Astrocyte of the spinal cord (primary cell): ENCODE data around the gene MSRB1.

ENCODE experiments used
- DNase-seq: peaks from one replicate; pipeline ENCODE4 v3.0.0; 2011; ENCODE audit warnings: low read depth, low spot score
- H3K4me3 ChIP-seq: 2 replicates; pipeline ENCODE4 v1.5.1; 2011; ENCODE audit warnings: low read depth, mild to moderate bottlenecking, low read length, moderate library complexity
- in situ Hi-C: cut with HindIII; loops from 2 replicates; pipeline ENCODE4 v1.10.0; 2017; ENCODE audit warnings: low sequenced_read_pairs
- TF ChIP-seq, protein P1 (sequence below): IDR thresholded peaks from 2 replicates; pipeline ENCODE4 v1.5.1; 2012; ENCODE audit warnings: low read depth, mild to moderate bottlenecking, low read length, inconsistent platforms

MSRB1 gene

DNA sequence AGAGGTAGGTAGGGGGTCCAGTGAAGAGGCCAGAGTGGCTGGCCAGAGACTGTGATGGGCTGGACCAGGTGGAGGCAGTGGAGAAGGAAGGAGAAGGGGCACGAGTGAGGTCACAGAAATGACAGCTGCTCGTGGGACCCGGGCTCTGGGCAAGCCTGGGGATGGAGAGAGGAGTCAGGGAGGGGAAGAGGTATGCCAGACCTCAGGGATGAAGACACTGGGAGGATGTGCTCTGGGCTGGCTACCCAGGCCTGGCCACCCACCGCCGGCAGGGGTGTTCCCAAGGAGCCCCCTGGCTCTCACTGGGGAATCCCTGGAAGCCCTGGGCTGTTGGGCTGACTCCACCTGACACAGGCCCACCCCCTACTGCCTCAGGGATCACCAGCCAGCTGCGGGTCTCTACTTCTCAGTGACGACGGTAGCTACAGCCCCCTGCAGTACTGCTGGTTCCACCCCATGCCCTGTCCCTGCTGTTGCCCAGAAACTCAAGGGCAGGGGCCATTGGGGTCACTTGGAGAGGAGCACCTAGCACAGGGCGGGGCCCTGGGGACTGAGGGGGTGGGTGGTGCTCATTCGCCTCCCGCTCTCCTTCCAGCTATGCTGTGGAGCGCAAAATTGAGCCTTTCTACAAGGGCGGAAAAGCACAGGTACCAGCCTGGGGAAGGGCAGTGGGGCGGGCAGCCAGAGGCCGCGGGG, 30.6 kb upstream of the MSRB1 start:
- no peak for DNase-seq
- TF ChIP-seq, protein P1, sequence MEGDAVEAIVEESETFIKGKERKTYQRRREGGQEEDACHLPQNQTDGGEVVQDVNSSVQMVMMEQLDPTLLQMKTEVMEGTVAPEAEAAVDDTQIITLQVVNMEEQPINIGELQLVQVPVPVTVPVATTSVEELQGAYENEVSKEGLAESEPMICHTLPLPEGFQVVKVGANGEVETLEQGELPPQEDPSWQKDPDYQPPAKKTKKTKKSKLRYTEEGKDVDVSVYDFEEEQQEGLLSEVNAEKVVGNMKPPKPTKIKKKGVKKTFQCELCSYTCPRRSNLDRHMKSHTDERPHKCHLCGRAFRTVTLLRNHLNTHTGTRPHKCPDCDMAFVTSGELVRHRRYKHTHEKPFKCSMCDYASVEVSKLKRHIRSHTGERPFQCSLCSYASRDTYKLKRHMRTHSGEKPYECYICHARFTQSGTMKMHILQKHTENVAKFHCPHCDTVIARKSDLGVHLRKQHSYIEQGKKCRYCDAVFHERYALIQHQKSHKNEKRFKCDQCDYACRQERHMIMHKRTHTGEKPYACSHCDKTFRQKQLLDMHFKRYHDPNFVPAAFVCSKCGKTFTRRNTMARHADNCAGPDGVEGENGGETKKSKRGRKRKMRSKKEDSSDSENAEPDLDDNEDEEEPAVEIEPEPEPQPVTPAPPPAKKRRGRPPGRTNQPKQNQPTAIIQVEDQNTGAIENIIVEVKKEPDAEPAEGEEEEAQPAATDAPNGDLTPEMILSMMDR = no peak
- no peak overlapping the region for H3K4me3 ChIP-seq
- in situ Hi-C loops = no loop called here

DNA sequence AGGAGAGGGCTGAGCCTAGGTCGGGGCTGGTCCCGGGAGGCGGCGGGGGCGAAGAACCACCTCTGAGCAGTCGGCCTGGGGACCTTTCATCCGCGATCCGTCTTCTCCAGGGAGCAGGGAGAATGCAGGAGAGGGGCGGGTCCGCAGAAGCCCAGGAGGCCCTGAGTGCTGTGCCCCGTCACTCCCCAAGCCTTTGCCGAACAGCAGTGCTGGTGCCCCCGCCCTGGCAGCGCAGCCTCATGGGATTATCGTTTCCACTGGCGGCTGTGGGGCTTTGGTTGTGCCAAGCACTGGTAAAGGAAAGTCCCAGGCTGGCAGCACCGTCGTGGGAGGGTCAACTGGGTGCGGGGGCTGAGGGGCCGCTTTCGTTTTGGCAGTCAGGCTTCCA, 29.5 kb upstream of the MSRB1 start:
- no peak for DNase-seq
- TF ChIP-seq, protein P1 = no peak
- in situ Hi-C loops = no loop called here
- peak overlapping the region; percentile 59 for H3K4me3 ChIP-seq

DNA sequence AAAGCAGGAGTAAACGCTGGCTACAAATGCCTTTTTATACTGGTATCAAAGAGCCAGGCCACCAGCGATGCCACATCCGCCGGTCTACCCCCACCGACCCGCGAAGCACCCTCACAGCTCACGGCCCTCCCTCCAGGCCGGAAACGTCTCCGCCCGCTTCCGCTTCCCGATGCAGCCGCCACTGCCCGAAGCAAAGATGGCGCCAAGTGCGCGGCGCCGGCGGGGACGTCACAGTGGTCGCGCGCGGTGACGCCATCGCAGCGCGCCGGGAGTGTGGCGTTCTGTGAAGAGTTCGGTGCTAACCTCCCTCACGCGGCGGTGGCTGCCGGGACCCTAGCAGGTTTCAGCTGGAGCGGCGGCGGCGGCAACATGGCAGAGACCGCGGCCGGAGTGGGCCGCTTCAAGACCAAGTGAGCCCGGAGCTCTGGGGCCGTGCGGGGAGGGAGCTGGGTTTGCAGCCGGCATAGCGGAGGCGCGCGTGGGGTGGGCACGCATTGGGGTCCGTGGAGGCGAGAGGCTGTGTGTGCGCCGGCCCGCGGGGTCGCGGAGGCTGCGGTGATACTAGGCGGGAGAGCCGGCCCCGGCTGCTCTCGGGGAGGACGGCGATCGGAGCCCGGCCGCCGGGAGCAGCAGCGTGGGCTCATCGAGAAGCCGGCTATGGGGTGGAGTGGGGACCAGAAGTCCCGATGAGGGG, 28.9 kb upstream of the MSRB1 start, which contains the start of gene TBL3:
Gene TBL3 (plus strand): TSS at position 258 of the 694 bp plus-strand sequence. CDS start 112 bp downstream, at position 370.
- DNase-seq = peak; percentile 96
- H3K4me3 ChIP-seq = peak within 1 kb of the TSS; percentile 59
- in situ Hi-C loops = no loop called here
- TF ChIP-seq, protein P1 = no peak

DNA sequence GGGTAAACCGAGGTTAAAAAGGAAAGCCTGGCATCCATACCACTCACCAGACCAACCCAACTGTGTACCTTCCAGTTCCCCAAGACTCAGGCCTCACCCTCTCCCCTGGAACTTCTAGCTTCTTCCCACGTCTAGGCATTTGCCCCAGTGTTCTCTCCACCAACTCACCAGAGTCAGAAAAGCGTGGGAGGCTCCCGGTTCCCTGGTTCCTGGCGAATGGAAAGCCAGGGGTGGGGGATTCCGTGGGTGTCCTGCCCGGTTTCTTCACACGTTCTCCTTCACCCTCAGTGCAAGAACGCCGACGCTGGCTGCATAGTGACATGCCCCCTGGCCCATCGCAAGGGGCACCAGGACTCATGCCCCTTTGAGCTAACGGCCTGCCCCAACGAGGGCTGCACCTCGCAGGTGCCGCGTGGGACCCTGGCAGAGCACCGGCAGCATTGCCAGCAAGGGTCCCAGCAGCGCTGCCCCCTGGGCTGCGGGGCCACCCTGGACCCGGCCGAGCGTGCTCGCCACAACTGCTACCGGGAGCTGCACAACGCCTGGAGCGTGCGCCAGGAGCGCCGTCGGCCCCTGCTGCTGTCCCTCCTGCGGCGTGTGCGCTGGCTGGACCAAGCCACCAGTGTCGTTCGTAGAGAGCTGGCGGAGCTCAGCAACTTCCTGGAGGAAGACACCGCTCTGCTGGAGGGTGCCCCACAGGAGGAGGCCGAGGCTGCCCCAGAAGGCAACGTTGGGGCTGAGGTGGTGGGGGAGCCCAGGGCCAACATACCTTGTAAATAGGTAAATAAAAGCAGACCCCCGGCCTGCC, 25.4 kb upstream of the MSRB1 start:
- in situ Hi-C loops = no loop called here

DNA sequence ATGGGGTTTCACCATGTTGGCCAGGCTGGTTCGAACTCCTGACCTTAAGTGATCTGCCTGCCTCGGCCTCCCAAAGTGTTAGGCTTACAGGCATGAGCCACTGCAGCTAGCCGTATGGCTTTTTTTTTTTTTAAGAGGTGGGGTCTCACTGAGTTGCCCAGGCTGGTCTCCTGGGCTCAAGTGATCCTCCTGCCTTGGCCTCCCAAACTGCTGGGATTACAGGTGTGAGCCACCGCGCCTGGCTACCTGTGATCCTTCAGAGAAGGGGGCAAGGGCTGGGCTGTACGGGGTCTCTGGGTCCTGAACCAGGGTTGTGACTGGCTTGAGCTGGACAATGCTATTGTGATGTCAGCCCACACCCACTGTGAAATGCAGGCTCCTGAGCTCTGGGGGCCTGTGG, 23.5 kb upstream of the MSRB1 start, which contains the start of gene RNF151:
Gene RNF151 (plus strand): TSS at position 397 of the 400 bp plus-strand sequence. CDS start 26 bp downstream, outside the sequence.
- in situ Hi-C loops = no loop called here
- H3K4me3 ChIP-seq = peak within 1 kb of the TSS; percentile 84
- DNase-seq = no peak
- TF ChIP-seq, protein P1 = no peak

More for the DNA sequence above, 25.4 kb upstream of the MSRB1 start:
- no peak overlapping the region for H3K4me3 ChIP-seq
- DNase-seq = no peak
- TF ChIP-seq, protein P1 = no peak

DNA sequence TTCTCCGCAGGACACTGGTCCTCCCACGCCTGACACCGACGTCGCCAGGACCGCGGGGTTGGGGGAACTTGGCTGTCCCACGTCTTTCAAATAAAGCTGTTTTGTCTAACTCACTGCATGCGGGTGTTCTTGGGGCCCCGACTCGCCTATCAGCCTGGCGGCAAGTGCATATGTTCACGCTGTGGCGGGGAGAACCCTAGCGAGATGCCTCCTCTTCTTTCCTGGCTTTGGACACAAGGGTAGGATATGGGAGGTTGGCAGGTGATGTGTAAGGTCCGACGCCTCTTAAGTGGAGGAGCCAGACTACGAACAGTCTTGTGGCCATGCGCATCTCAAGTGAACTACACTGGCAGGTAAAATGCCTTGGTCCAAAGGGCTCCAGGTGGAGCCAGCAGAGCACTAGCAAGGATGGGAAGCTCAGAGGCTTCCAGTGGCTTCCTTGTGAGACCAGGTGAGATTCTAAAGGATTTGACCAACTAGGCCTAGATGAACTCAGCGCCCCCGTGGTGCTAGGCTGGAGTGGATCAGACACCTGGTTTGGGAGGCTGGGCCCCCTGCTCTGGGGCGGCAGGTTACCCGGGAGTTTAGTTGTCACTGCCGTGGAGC, 22.5 kb upstream of the MSRB1 start:
- in situ Hi-C loops = no loop called here
- TF ChIP-seq, protein P1 = no peak
- DNase-seq = no peak
- H3K4me3 ChIP-seq = peak overlapping the region; percentile 84
